SH-SY5Y (cell line): ENCODE data around the gene RSF1.

Source experiments
- GATA2 ChIP-seq: IDR thresholded peaks from 2 replicates; pipeline ENCODE4 v1.6.1; 2011; ENCODE audit warnings: mild to moderate bottlenecking, low read depth, low read length
- GATA3 ChIP-seq: IDR thresholded peaks from 2 replicates; pipeline ENCODE4 v1.6.1; 2011; ENCODE audit warnings: low read depth, mild to moderate bottlenecking, low read length, moderate library complexity

RSF1 gene

GRCh38 chr11:77698896-77699295 lies 121.6 kb downstream of the RSF1 start:
- TF ChIP-seq GATA2 (no peak), GATA3 (no peak)

- TF ChIP-seq GATA2 (no peak), GATA3 (no peak)
Observed at GRCh38 chr11:77697865-77698264, 122.7 kb downstream of the RSF1 start.

GRCh38 chr11:77695417-77695816 lies 125.1 kb downstream of the RSF1 start:
- no peak for TF ChIP-seq GATA2
- TF ChIP-seq GATA3, result no peak

- TF ChIP-seq GATA2 (no peak), GATA3 (no peak)
Observed at GRCh38 chr11:77690649-77691048, 129.9 kb downstream of the RSF1 start.

GRCh38 chr11:77687088-77687487 lies 133.4 kb downstream of the RSF1 start:
- TF ChIP-seq GATA3 (no peak), GATA2 (no peak)

- TF ChIP-seq GATA2 (no peak), GATA3 (no peak)
Observed at GRCh38 chr11:77677138-77677537, 143.4 kb downstream of the RSF1 start.

- TF ChIP-seq GATA3 (no peak), GATA2 (no peak)
Observed at GRCh38 chr11:77672264-77672663, 148.3 kb downstream of the RSF1 start.

GRCh38 chr11:77669848-77670511 lies 150.5 kb downstream of the RSF1 start:
- TF ChIP-seq GATA2 (no peak), GATA3 (no peak)

GRCh38 chr11:77668760-77669159 lies 151.8 kb downstream of the RSF1 start:
- TF ChIP-seq GATA3 (no peak), GATA2 (no peak)

GRCh38 chr11:77665240-77665965 lies 155.1 kb downstream of the RSF1 start:
- no peak for TF ChIP-seq GATA3
- no peak for TF ChIP-seq GATA2

GRCh38 chr11:77661670-77662069 lies 158.9 kb downstream of the RSF1 start:
- TF ChIP-seq GATA2 (no peak), GATA3 (no peak)

GRCh38 chr11:77660947-77661346 lies 159.6 kb downstream of the RSF1 start:
- no peak for TF ChIP-seq GATA3
- no peak for TF ChIP-seq GATA2

- TF ChIP-seq GATA2, result no peak
- TF ChIP-seq GATA3, result no peak
Observed at GRCh38 chr11:77658213-77659013, 162.1 kb downstream of the RSF1 start.

- TF ChIP-seq GATA2, result no peak
Observed at GRCh38 chr11:77656362-77656761, 164.2 kb downstream of the RSF1 start.

GRCh38 chr11:77654770-77655434 lies 165.6 kb downstream of the RSF1 start:
- TF ChIP-seq GATA2 (no peak), GATA3 (no peak)
